Measurements from ENCODE around the gene GPRC5C. TPM values are rescaled to one million over a fixed set of nuclear protein-coding genes. Genes with fewer than 3 reads are reported as not detected.

GPRC5C gene
- polyA plus RNA-seq, 1 donor from 2014 or later, result 12.8 TPM

- Histone ChIP-seq H3K9ac (ENCODE audit: low read length) (peak overlapping the region; percentile 38), H3K4me3 (ENCODE audit: low read length) (peak overlapping the region; percentile 53), H3K27me3 (ENCODE audit: insufficient read depth, low read depth, low read length) (peaks cover 5% of the 10 kb centered on the region), H3K36me3 (ENCODE audit: insufficient read depth, low read length) (no peaks in the 10 kb centered on the region), H3K27ac (ENCODE audit: low read length) (no peak overlapping the region), H2AFZ (ENCODE audit: low read depth, low read length) (no peak overlapping the region), H4K20me1 (ENCODE audit: insufficient read depth) (no peaks in the 10 kb centered on the region), H3F3A (ENCODE audit: insufficient read depth, low read length, poor library complexity, severe bottlenecking) (no peaks in the 10 kb centered on the region), H3K4me2 (ENCODE audit: low read length) (no peak overlapping the region), H3K79me2 (replicated peaks; ENCODE audit: insufficient read depth, low read length) (no peaks in the 10 kb centered on the region), H3K9me3 (ENCODE audit: low read length) (no peaks in the 10 kb centered on the region), H3K9me2 (ENCODE audit: insufficient read depth, low read length) (no peaks in the 10 kb centered on the region)
- TF ChIP-seq RAD21 (conservative IDR thresholded peaks at IDR 0.05) (no peak), MXI1 (conservative IDR thresholded peaks at IDR 0.05; ENCODE audit: poor library complexity, severe bottlenecking) (no peak), POLR2AphosphoS5 (IDR thresholded peaks at IDR 0.05) (no peak), SMC3 (conservative IDR thresholded peaks at IDR 0.05; ENCODE audit: poor library complexity) (no peak), EZH2 (IDR thresholded peaks at IDR 0.05; ENCODE audit: borderline replicate concordance, insufficient read depth, low read length, poor library complexity, severe bottlenecking) (no peak), CTCF (IDR thresholded peaks at IDR 0.05; ENCODE audit: poor library complexity, severe bottlenecking) (no peak), EP300 (conservative IDR thresholded peaks at IDR 0.05; ENCODE audit: poor library complexity, severe bottlenecking) (no peak), REST (IDR thresholded peaks at IDR 0.05; ENCODE audit: borderline replicate concordance) (no peak), TAF1 (IDR thresholded peaks at IDR 0.05; ENCODE audit: low read depth) (no peak)
Observed at GRCh38 chr17:74454197-74455024, 22.5 kb downstream of the GPRC5C start.

- Histone ChIP-seq H3K9me3 (ENCODE audit: low read length) (no peaks in the 10 kb centered on the region), H3K27me3 (ENCODE audit: insufficient read depth, low read depth, low read length) (peaks cover 5% of the 10 kb centered on the region), H4K20me1 (ENCODE audit: insufficient read depth) (no peaks in the 10 kb centered on the region), H3K27ac (ENCODE audit: low read length) (no peak overlapping the region), H3K4me3 (ENCODE audit: low read length) (no peak overlapping the region), H3K9me2 (ENCODE audit: insufficient read depth, low read length) (no peaks in the 10 kb centered on the region), H3K4me2 (ENCODE audit: low read length) (no peak overlapping the region), H3K79me2 (replicated peaks; ENCODE audit: insufficient read depth, low read length) (no peaks in the 10 kb centered on the region), H3K36me3 (ENCODE audit: insufficient read depth, low read length) (no peaks in the 10 kb centered on the region), H3F3A (ENCODE audit: insufficient read depth, low read length, poor library complexity, severe bottlenecking) (no peaks in the 10 kb centered on the region), H3K9ac (ENCODE audit: low read length) (peak overlapping the region; percentile 5), H2AFZ (ENCODE audit: low read depth, low read length) (no peak overlapping the region)
- TF ChIP-seq REST (IDR thresholded peaks at IDR 0.05; ENCODE audit: borderline replicate concordance) (no peak), EP300 (conservative IDR thresholded peaks at IDR 0.05; ENCODE audit: poor library complexity, severe bottlenecking) (no peak), POLR2AphosphoS5 (IDR thresholded peaks at IDR 0.05) (no peak), MXI1 (conservative IDR thresholded peaks at IDR 0.05; ENCODE audit: poor library complexity, severe bottlenecking) (no peak), SMC3 (conservative IDR thresholded peaks at IDR 0.05; ENCODE audit: poor library complexity) (no peak), RAD21 (conservative IDR thresholded peaks at IDR 0.05) (no peak), TAF1 (IDR thresholded peaks at IDR 0.05; ENCODE audit: low read depth) (no peak), CTCF (IDR thresholded peaks at IDR 0.05; ENCODE audit: poor library complexity, severe bottlenecking) (no peak), EZH2 (IDR thresholded peaks at IDR 0.05; ENCODE audit: borderline replicate concordance, insufficient read depth, low read length, poor library complexity, severe bottlenecking) (no peak)
Observed at GRCh38 chr17:74455025-74455545, 23.2 kb downstream of the GPRC5C start.

Data from neural cell (in vitro differentiated cells).